OCI-LY3 (cell line): ENCODE measurements around the gene CDC45.

Experiments
- H2AFZ ChIP-seq: fragments of 200-600, 300-600 bp; shearing (Covaris generic); 2 replicates; pipeline ENCODE4 v1.6.0; 2014; ENCODE audit warnings: antibody characterized with exemption, low read depth, low read length
- H3K27ac ChIP-seq: fragments of 200-600, 300-600 bp; sonication (generic); 2 replicates; pipeline ENCODE4 v1.5.1; 2014; ENCODE audit warnings: mild to moderate bottlenecking, low read length, moderate library complexity, mixed read lengths
- H3K27me3 ChIP-seq: fragments of 200-600, 300-600 bp; sonication (generic); 2 replicates; pipeline ENCODE4 v1.6.1; 2014; ENCODE audit warnings: low read depth, low read length, mixed read lengths
- H3K36me3 ChIP-seq: fragments of 200-600, 300-600 bp; sonication (generic); replicated peaks from 2 replicates; pipeline ENCODE3; 2014; ENCODE audit warnings: low read depth, low read length, mixed read lengths
- H3K4me1 ChIP-seq: fragments of 300-600, 200-600 bp; sonication (generic); 2 replicates; pipeline ENCODE4 v1.6.1; 2014; ENCODE audit warnings: low read length, mixed read lengths
- H3K4me2 ChIP-seq: fragments of 200-600, 300-600 bp; sonication (generic); 2 replicates; pipeline ENCODE4 v1.6.1; 2014; ENCODE audit warnings: low read length, mixed read lengths
- H3K4me3 ChIP-seq: fragments of 300-600, 200-600 bp; sonication (generic); 2 replicates; pipeline ENCODE4 v1.5.1; 2014; ENCODE audit warnings: antibody characterized with exemption, mild to moderate bottlenecking, low read length, moderate library complexity
- H3K79me2 ChIP-seq: fragments of 300-600, 200-600 bp; shearing (Covaris generic); 2 replicates; pipeline ENCODE4 v1.6.1; 2014; ENCODE audit warnings: mild to moderate bottlenecking, low read length, mixed read lengths
- H3K9ac ChIP-seq: fragments of 300-600, 200-600 bp; shearing (Covaris generic); 2 replicates; pipeline ENCODE4 v1.6.0; 2014; ENCODE audit warnings: mild to moderate bottlenecking, low read length, moderate library complexity
- H3K9me3 ChIP-seq: fragments of 200-600, 300-600 bp; shearing (Covaris generic); 2 replicates; pipeline ENCODE4 v1.6.1; 2014; ENCODE audit warnings: low read length, mixed read lengths; ENCODE audit not compliant: insufficient read depth
- H4K20me1 ChIP-seq: fragments of 200-600, 300-600 bp; sonication (generic); 2 replicates; pipeline ENCODE4 v1.6.1; 2016; ENCODE audit warnings: low read length, mixed read lengths; ENCODE audit not compliant: insufficient read depth
- CTCF ChIP-seq: fragments of 200-600, 300-600 bp; sonication (generic); IDR thresholded peaks from 2 replicates; pipeline ENCODE4 v1.5.1; 2014; ENCODE audit warnings: antibody characterized with exemption, low read length, low read depth
- EZH2phosphoT487 ChIP-seq: fragments of 200-600 bp; shearing (Covaris generic); IDR thresholded peaks from 2 replicates; pipeline ENCODE4 v1.6.1; 2018; ENCODE audit warnings: antibody characterized with exemption, mixed run types, low read depth

The CDC45 gene

GRCh38 chr22:19479355-19480172 is at the start of gene CDC45:
Gene CDC45, plus strand, starts transcription at chr22:19479920. Its CDS starts 49 bp downstream, at chr22:19479969.
- no peaks in the 10 kb centered on the region for H3K9me3 ChIP-seq
- peak within 1 kb of the TSS; percentile 97 for H3K4me2 ChIP-seq
- H3K27ac ChIP-seq, result peak within 1 kb of the TSS; percentile 85
- peak within 1 kb of the TSS; percentile 85 for H3K4me3 ChIP-seq
- peaks cover 18% of the 10 kb centered on the region for H3K4me1 ChIP-seq
- H4K20me1 ChIP-seq, result peaks cover 20% of the 10 kb centered on the region
- no peaks in the 10 kb centered on the region for H3K27me3 ChIP-seq
- peaks cover 53% of the 10 kb centered on the region for H3K79me2 ChIP-seq
- H3K36me3 ChIP-seq, result peaks cover 29% of the 10 kb centered on the region
- H2AFZ ChIP-seq, result peak within 1 kb of the TSS; percentile 99
- peak within 1 kb of the TSS; percentile 96 for H3K9ac ChIP-seq
- no peak for TF ChIP-seq EZH2phosphoT487
- TF ChIP-seq CTCF, result no peak

GRCh38 chr22:19429950-19430889 is 49.5 kb upstream of the CDC45 start:
- H2AFZ ChIP-seq, result no peak overlapping the region
- H4K20me1 ChIP-seq, result peaks cover 45% of the 10 kb centered on the region
- peak overlapping the region; percentile 99 for H3K4me2 ChIP-seq
- TF ChIP-seq CTCF, result no peak
- TF ChIP-seq EZH2phosphoT487, result no peak
- peaks cover 16% of the 10 kb centered on the region for H3K36me3 ChIP-seq
- H3K4me1 ChIP-seq, result peaks cover 23% of the 10 kb centered on the region
- H3K27me3 ChIP-seq, result no peaks in the 10 kb centered on the region
- peaks cover 79% of the 10 kb centered on the region for H3K79me2 ChIP-seq
- no peaks in the 10 kb centered on the region for H3K9me3 ChIP-seq
- H3K27ac ChIP-seq, result peak overlapping the region; percentile 23
- peak overlapping the region; percentile 93 for H3K4me3 ChIP-seq
- H3K9ac ChIP-seq, result peak overlapping the region; percentile 79

- no peak overlapping the region for H2AFZ ChIP-seq
- H3K27ac ChIP-seq, result peak overlapping the region; percentile 23
- H3K36me3 ChIP-seq, result peaks cover 23% of the 10 kb centered on the region
- peaks cover 43% of the 10 kb centered on the region for H4K20me1 ChIP-seq
- peaks cover 71% of the 10 kb centered on the region for H3K79me2 ChIP-seq
- no peaks in the 10 kb centered on the region for H3K9me3 ChIP-seq
- H3K4me3 ChIP-seq, result peak overlapping the region; percentile 93
- H3K9ac ChIP-seq, result peak overlapping the region; percentile 79
- TF ChIP-seq EZH2phosphoT487 (no peak), CTCF (no peak)
- H3K4me2 ChIP-seq, result peak overlapping the region; percentile 99
- no peaks in the 10 kb centered on the region for H3K27me3 ChIP-seq
- H3K4me1 ChIP-seq, result peaks cover 25% of the 10 kb centered on the region
These were observed 48.7 kb upstream of the CDC45 start for GRCh38 chr22:19430890-19431541.
